Osteocyte (in vitro differentiated cells): ENCODE measurements around the gene SFT2D1. TPM values are rescaled to one million over a fixed set of nuclear protein-coding genes. Genes with fewer than 3 reads are reported as not detected.

Experiments used
- DNase-seq: peaks from one replicate; pipeline ENCODE4 v3.0.0; 2021; ENCODE audit warnings: mixed read lengths; ENCODE audit not compliant: unreplicated experiment; ENCODE audit errors: extremely low spot score
- H3K27ac Mint-ChIP-seq: one replicate; pipeline ENCODE4 v1.8.0; 2021; ENCODE audit warnings: mild to moderate bottlenecking, mixed read lengths; ENCODE audit not compliant: unreplicated experiment
- H3K27me3 Mint-ChIP-seq: one replicate; pipeline ENCODE4 v1.8.0; 2021; ENCODE audit warnings: mixed read lengths; ENCODE audit not compliant: unreplicated experiment
- H3K36me3 Mint-ChIP-seq: one replicate; pipeline ENCODE4 v1.8.0; 2021; ENCODE audit warnings: mixed read lengths; ENCODE audit not compliant: unreplicated experiment
- H3K4me1 Mint-ChIP-seq: one replicate; pipeline ENCODE4 v1.8.0; 2021; ENCODE audit warnings: mixed read lengths; ENCODE audit not compliant: unreplicated experiment
- H3K4me3 Mint-ChIP-seq: one replicate; pipeline ENCODE4 v1.8.0; 2021; ENCODE audit warnings: mild to moderate bottlenecking, moderate library complexity, mixed read lengths; ENCODE audit not compliant: unreplicated experiment
- H3K9me3 Mint-ChIP-seq: one replicate; pipeline ENCODE4 v1.8.0; 2021; ENCODE audit warnings: mixed read lengths; ENCODE audit not compliant: unreplicated experiment
- total RNA-seq: library from RNA; stranded (reverse); gene quantifications from 2 replicates; pipeline ENCODE4 v1.2.1, GENCODE V29; 2021
- TF ChIP-seq, protein P1 (sequence below): fragments of 200-600 bp; sonication (generic); IDR thresholded peaks from 2 replicates; pipeline ENCODE4 v1.5.0; 2021; ENCODE audit warnings: antibody characterized with exemption, mild to moderate bottlenecking, moderate library complexity

The SFT2D1 gene
- total RNA-seq, 1 donor from 2014 or later = 34.0 TPM

DNA sequence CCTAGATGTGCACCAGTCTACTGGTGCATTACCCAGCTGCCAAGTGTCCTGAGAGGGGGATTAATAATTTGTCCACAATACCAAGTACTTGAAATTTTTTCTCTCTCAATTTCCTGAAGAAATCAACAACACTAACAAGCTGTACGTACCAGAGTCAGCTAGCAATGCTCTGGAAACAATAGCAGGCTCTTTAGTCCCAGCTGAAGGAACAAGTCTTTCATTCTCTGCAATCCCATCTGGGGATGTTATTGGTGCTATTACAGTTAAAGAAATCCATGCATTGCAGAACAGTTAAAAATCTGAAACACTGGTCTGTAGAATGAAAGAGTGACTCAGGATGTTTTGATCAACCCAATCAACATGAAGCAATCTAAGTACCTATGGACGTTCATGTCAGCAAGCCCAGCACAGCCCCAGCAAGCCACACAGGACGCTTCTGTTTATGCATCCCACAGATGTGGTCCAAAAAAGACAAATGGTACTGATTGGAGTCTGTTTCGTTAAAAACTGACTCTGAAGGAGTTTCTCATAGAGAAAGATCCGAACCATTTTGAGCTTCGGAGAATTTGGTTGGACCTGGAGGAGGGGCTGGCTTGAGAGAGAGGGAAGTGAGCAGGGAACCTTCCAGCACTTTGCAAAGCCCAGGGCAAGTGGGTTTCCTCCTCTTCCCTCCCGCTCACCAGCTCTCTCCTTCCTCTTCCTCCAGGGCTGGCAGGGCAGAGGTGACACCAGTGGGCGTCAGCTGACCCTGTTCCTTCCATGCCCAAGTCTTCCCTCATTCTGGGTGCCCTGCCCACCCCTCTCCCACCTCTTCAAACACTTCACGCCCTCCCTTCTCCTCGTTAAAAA is 46.1 kb downstream of the SFT2D1 start:
- Mint-ChIP-seq H3K4me1 (no peaks in the 10 kb centered on the region), H3K9me3 (no peaks in the 10 kb centered on the region), H3K27ac (no peak overlapping the region), H3K36me3 (no peaks in the 10 kb centered on the region), H3K4me3 (no peak overlapping the region), H3K27me3 (peaks cover 48% of the 10 kb centered on the region)
- TF ChIP-seq, protein P1, sequence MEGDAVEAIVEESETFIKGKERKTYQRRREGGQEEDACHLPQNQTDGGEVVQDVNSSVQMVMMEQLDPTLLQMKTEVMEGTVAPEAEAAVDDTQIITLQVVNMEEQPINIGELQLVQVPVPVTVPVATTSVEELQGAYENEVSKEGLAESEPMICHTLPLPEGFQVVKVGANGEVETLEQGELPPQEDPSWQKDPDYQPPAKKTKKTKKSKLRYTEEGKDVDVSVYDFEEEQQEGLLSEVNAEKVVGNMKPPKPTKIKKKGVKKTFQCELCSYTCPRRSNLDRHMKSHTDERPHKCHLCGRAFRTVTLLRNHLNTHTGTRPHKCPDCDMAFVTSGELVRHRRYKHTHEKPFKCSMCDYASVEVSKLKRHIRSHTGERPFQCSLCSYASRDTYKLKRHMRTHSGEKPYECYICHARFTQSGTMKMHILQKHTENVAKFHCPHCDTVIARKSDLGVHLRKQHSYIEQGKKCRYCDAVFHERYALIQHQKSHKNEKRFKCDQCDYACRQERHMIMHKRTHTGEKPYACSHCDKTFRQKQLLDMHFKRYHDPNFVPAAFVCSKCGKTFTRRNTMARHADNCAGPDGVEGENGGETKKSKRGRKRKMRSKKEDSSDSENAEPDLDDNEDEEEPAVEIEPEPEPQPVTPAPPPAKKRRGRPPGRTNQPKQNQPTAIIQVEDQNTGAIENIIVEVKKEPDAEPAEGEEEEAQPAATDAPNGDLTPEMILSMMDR = no peak
- DNase-seq = peak; percentile 59

DNA sequence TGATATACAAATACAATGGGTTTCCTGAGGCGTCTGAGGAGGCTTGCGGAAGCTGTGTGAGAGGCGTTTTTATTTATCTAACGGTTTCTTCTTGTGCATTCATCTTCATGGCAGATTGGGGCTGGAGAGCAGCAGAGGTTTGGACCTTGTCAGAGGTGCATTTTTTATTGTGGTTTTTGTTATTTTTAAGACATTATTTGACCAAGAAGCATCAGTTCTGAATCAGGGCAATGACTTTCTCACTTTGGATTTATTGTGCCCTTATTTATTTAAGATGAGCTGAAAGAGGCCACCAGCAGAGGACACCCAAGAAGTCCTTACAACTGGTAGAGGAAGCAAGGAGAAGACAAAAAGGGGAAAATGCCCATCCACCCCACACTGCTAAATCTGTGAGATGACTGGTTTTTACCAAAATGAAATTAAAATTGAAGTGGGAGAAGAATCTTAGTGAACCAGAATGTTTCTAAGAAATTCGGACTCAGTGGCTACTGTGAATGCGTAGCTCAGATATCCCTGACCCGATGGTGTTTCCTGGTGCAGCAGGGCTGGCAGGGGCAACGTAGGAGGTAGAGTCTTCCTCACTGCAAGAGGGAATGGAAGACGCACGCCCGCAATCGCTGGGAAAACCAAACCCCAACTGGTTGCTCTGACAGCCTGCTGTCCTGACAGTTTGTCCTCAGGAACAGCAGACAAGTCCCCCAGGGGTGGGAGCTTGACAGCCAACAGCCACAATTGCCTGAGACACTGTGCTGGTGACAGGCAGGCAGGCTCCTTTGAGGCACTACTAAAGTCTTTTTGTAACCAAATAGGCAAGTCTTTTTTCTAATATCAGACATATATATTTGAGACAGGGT is 48.4 kb downstream of the SFT2D1 start:
- no peak overlapping the region for H3K27ac Mint-ChIP-seq
- H3K36me3 Mint-ChIP-seq = no peaks in the 10 kb centered on the region
- H3K4me1 Mint-ChIP-seq = no peaks in the 10 kb centered on the region
- TF ChIP-seq, protein P1 = no peak
- no peak overlapping the region for H3K4me3 Mint-ChIP-seq
- H3K9me3 Mint-ChIP-seq = no peaks in the 10 kb centered on the region
- no peak for DNase-seq
- peaks cover 54% of the 10 kb centered on the region for H3K27me3 Mint-ChIP-seq

DNA sequence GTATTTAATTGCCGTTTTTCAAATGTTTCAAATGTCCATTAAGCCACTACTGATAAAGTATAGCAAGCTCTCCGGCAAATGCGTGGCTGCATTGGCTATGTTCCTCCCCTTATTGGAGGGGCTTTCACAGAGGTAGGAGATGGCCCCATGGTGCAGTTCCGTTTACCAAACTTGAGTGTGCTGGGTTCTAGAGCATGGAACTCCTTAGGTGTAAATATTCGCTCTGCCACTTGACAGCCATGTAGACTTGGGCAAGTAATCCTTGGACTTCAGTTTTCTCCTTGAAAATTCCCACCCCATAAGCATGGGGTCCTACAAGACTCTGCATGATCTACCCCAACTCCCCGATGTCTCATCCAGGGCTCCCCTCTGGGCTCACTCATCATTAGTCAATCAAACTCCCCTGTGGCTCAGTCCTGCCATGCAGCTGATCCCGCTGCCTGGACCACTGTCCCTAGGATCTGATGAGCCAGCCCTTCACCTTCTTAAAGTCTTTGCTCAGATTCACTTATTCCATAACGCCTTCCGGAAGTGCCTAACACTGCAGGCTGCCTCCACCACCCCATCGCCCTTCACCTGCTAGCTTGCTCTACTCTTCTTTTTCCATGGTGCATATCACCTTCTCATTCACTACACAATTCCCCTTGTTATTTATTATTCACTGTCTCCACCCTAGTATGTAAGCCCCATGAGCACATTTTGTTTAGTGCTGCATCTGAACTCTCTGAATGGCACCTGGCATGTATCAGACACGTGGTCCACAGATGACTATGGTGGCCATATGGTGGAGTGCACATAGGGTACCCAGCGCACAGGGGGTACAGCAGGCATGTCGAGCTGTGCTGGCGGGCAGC is 52.9 kb downstream of the SFT2D1 start:
- H3K9me3 Mint-ChIP-seq = no peaks in the 10 kb centered on the region
- H3K4me1 Mint-ChIP-seq = no peaks in the 10 kb centered on the region
- no peaks in the 10 kb centered on the region for H3K36me3 Mint-ChIP-seq
- peaks cover 55% of the 10 kb centered on the region for H3K27me3 Mint-ChIP-seq
- TF ChIP-seq, protein P1 = no peak
- DNase-seq = no peak
- no peak overlapping the region for H3K4me3 Mint-ChIP-seq
- H3K27ac Mint-ChIP-seq = no peak overlapping the region

DNA sequence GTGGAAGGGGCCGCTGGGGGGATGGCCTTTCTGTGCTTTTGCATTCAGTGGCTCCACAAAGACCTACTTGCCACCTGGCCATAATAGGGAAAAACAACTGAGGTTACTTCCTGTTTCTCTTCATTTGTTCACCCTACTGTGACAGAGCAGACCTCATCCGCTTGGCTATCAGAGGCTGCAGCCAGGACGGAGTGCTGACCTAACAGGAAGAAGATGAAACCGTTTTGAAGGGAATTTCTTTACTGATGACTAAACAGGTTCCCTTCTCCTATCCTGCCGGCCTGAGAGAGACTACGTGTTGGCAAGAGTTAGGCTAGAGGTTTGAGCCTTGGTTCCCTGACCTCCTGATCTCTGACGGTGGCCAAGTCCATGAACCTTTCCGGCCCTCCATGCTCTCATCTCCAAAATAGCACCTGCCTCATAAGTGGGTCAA is 55.5 kb downstream of the SFT2D1 start:
- TF ChIP-seq, protein P1 = no peak
- H3K27ac Mint-ChIP-seq = no peak overlapping the region
- no peaks in the 10 kb centered on the region for H3K4me1 Mint-ChIP-seq
- H3K27me3 Mint-ChIP-seq = peaks cover 62% of the 10 kb centered on the region
- no peak overlapping the region for H3K4me3 Mint-ChIP-seq
- peak; percentile 34 for DNase-seq
- H3K9me3 Mint-ChIP-seq = no peaks in the 10 kb centered on the region
- H3K36me3 Mint-ChIP-seq = no peaks in the 10 kb centered on the region
